Vagina (tissue), 2 donors: ENCODE data around the gene MON1B.

Experiments used
- POLR2AphosphoS5 ChIP-seq, 2 donors: sonication (generic); formaldehyde crosslinking; IDR thresholded peaks; one replicate each; pipeline ENCODE4 v1.9.0; 2017; ENCODE audit warnings: antibody characterized with exemption in 2 of 2, mild to moderate bottlenecking in 2 of 2, low read depth in 1 of 2; ENCODE audit not compliant: insufficient read depth in 1 of 2
- TF ChIP-seq, protein P1 (sequence below), 3 experiments: fragments of 450-650 bp in 2 of 3; fragments of 200-600 bp in 1 of 3; sonication (generic) in 1 of 3; IDR thresholded peaks; one replicate each; pipeline ENCODE4 v1.5.1; 2017 to 2019; ENCODE audit warnings: antibody characterized with exemption in 3 of 3, mild to moderate bottlenecking in 2 of 3, moderate library complexity in 2 of 3

DNA sequence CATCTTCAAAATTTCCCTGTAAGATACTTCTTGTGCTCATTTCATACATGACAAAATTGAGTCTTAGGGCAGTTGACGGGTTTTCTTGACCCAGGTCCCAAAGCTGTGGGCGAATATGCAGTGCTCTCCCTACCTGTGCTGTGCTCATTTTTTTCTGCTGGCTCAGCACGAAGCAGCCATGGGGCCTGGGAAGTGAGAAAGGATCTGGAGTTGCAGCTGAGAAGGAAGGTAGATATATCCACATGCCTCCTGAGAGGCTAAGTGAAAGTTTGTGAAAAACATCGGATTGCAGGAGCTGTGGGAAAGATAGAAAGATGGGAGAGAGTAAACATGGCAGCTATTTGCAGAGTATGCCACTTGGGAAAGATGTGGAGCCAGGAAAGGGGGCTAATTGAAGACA is 42.9 kb upstream of the MON1B start:
- TF ChIP-seq, protein P1, sequence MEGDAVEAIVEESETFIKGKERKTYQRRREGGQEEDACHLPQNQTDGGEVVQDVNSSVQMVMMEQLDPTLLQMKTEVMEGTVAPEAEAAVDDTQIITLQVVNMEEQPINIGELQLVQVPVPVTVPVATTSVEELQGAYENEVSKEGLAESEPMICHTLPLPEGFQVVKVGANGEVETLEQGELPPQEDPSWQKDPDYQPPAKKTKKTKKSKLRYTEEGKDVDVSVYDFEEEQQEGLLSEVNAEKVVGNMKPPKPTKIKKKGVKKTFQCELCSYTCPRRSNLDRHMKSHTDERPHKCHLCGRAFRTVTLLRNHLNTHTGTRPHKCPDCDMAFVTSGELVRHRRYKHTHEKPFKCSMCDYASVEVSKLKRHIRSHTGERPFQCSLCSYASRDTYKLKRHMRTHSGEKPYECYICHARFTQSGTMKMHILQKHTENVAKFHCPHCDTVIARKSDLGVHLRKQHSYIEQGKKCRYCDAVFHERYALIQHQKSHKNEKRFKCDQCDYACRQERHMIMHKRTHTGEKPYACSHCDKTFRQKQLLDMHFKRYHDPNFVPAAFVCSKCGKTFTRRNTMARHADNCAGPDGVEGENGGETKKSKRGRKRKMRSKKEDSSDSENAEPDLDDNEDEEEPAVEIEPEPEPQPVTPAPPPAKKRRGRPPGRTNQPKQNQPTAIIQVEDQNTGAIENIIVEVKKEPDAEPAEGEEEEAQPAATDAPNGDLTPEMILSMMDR (IDR thresholded peaks at IDR 0.05): no peak
- TF ChIP-seq POLR2AphosphoS5 (IDR thresholded peaks at IDR 0.05; ENCODE audit: insufficient read depth in 1 of 2, low read depth in 1 of 2): no peak
